ENCODE data around the gene MAP2K1.

MAP2K1 gene

DNA sequence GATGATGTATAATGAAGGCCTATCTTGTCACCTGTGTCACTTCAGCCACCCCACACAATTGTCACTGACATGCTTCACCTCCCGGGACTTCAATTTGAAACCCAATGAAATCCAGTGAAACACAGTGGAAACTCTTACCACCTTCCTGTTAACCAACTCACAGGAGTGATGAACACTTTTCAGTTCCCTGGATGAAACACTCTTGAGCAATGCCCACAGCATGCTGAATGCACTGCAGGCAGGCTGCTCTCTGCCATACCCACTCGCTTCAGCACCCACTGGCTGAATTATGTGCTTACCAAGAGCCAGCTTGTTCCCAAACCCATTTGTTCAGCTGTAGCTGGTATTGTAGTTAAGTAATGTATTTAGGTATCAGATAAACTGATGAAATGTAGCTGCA is 47.0 kb downstream of the MAP2K1 start:
- H3K27me3 ChIP-seq (ENCODE audit: insufficient read depth, low read depth, severe bottlenecking), result no peaks in the 10 kb centered on the region
- DNase-seq, result no peak

DNA sequence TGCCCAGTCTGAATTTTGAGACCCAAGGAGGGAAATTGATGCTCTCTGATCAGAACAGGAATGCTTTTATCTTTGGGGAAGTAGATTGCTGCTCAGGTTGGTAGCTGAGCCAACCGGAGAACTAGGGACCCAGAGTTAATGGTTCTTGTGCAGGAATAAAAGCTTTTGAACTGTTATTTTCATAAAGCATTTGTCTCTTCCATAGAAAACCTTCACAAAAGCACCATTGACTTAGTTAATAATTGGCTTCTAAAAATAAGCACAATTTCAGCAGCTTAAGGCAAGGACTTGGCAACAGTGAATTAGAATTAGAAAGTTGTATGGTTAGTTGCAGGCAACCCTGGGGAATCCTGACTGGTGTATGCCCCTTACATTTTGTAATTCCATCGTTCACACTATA is 53.8 kb downstream of the MAP2K1 start:
- H3K27me3 ChIP-seq (ENCODE audit: insufficient read depth, low read depth, severe bottlenecking), result no peaks in the 10 kb centered on the region
- no peaks in the 10 kb centered on the region for H3K9me3 ChIP-seq (ENCODE audit: severe bottlenecking)
- no peak overlapping the region for H3K4me3 ChIP-seq (ENCODE audit: low read depth, low read length)
- H3K36me3 ChIP-seq, result peaks cover 50% of the 10 kb centered on the region
- TF ChIP-seq, protein P1, sequence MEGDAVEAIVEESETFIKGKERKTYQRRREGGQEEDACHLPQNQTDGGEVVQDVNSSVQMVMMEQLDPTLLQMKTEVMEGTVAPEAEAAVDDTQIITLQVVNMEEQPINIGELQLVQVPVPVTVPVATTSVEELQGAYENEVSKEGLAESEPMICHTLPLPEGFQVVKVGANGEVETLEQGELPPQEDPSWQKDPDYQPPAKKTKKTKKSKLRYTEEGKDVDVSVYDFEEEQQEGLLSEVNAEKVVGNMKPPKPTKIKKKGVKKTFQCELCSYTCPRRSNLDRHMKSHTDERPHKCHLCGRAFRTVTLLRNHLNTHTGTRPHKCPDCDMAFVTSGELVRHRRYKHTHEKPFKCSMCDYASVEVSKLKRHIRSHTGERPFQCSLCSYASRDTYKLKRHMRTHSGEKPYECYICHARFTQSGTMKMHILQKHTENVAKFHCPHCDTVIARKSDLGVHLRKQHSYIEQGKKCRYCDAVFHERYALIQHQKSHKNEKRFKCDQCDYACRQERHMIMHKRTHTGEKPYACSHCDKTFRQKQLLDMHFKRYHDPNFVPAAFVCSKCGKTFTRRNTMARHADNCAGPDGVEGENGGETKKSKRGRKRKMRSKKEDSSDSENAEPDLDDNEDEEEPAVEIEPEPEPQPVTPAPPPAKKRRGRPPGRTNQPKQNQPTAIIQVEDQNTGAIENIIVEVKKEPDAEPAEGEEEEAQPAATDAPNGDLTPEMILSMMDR (IDR thresholded peaks at IDR 0.05; ENCODE audit: low read depth, low read length), result no peak
- no peak for DNase-seq
- H3K27ac ChIP-seq, result no peak overlapping the region

More for the DNA sequence above, 47.0 kb downstream of the MAP2K1 start:
- TF ChIP-seq, protein P1 (IDR thresholded peaks at IDR 0.05; ENCODE audit: low read depth, low read length), result no peak
- Histone ChIP-seq H3K36me3 (peaks cover 21% of the 10 kb centered on the region), H3K27ac (no peak overlapping the region), H3K9me3 (ENCODE audit: severe bottlenecking) (no peaks in the 10 kb centered on the region), H3K4me3 (ENCODE audit: low read depth, low read length) (no peak overlapping the region)

DNA sequence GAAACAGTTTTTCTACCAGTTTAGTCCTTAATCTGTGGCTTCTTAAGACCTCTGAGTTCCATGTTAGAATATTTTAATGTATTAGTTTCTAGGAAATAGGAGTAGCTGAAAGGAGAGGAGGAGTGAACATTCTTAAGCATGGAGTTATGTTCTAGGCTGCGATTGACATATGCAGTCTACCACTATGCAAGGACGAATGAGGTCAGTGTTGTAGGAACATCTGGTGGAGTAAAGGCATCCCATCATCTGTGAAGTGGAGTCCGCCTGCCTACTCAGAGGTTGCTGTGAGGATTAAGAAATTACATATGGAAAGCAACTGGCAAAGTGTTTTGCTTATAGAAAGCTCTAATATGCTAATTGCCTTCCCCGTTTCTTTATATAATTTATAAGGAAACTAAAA is 65.7 kb downstream of the MAP2K1 start:
- Histone ChIP-seq H3K27me3 (ENCODE audit: insufficient read depth, low read depth, severe bottlenecking) (no peaks in the 10 kb centered on the region), H3K4me3 (ENCODE audit: low read depth, low read length) (no peak overlapping the region), H3K27ac (no peak overlapping the region), H3K9me3 (ENCODE audit: severe bottlenecking) (no peaks in the 10 kb centered on the region), H3K36me3 (no peaks in the 10 kb centered on the region)
- DNase-seq, result no peak
- TF ChIP-seq, protein P1 (IDR thresholded peaks at IDR 0.05; ENCODE audit: low read depth, low read length), result no peak

DNA sequence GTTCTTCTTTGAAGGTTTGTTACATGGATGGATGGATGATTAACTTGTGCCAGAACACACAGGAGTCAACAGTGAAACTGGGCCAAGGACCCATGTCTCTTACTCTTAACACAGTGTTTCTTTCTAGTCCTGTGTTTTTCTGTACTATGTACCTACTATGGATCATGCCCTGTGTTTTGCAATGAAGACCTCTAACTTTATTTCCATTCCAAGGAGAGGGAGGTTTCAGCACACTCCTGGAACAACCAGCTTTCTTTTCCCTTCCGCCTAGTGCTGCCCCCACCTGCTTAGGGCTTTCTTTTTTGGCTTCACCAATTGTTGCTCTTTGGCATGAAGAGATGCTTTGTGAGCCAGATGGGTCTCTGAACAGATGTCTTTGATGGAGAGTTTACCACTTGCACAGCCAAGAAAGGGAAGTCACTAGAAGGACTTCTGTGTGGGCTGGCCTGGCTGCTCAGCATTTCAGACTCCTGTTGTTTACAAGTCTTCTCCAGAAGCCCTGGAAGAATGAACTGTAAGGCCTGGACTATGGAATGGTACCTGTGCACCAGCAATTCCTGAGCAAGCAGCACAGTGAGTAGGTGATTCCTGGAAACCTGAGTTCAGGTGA is 66.4 kb downstream of the MAP2K1 start:
- no peak for DNase-seq
- Histone ChIP-seq H3K27ac (no peak overlapping the region), H3K27me3 (ENCODE audit: insufficient read depth, low read depth, severe bottlenecking) (no peaks in the 10 kb centered on the region), H3K36me3 (no peaks in the 10 kb centered on the region), H3K4me3 (ENCODE audit: low read depth, low read length) (no peak overlapping the region), H3K9me3 (ENCODE audit: severe bottlenecking) (no peaks in the 10 kb centered on the region)
- TF ChIP-seq, protein P1 (IDR thresholded peaks at IDR 0.05; ENCODE audit: low read depth, low read length), result no peak

DNA sequence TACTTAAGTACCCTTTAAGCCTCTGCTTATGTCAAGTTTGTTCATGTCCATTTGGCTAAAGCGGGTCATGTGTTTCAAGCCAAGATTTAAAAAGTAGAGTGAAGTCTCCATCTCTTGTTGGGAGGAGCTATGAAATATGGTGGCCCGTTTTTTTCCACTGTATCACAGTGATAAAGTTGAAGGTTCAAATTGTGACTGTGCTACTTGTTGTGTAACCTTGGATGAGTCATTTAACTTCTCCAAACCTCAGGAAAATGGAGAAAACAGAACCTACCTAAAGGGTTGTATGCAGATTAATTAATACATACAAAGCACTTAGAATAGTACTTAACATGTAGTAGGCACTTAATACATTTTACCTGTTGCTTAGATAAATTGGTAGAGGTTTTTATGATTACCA is 67.4 kb downstream of the MAP2K1 start:
- Histone ChIP-seq H3K27me3 (ENCODE audit: insufficient read depth, low read depth, severe bottlenecking) (no peaks in the 10 kb centered on the region), H3K27ac (no peak overlapping the region), H3K4me3 (ENCODE audit: low read depth, low read length) (no peak overlapping the region), H3K36me3 (no peaks in the 10 kb centered on the region), H3K9me3 (ENCODE audit: severe bottlenecking) (no peaks in the 10 kb centered on the region)
- DNase-seq, result no peak
- TF ChIP-seq, protein P1 (IDR thresholded peaks at IDR 0.05; ENCODE audit: low read depth, low read length), result no peak

DNA sequence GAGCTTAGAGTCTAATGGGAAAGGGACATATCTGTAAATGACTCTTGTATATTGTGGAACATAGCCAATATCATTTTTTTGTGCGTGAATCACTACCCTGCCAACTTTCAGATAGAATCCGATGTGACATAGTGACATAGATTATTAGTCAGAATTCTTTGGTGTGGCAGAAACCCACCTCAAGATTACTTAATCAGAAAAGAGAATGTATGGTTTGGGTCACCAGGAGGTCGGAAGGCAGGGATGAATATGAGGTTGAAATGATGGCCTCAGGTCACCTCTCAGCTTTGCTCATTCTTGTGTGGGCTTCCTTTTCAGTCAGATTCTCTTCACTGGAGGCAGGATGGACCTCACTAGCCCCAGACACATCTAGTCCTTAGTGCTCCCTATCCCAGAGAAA is 69.5 kb downstream of the MAP2K1 start:
- H3K36me3 ChIP-seq, result no peaks in the 10 kb centered on the region
- H3K9me3 ChIP-seq (ENCODE audit: severe bottlenecking), result no peaks in the 10 kb centered on the region
- no peaks in the 10 kb centered on the region for H3K27me3 ChIP-seq (ENCODE audit: insufficient read depth, low read depth, severe bottlenecking)
- no peak for DNase-seq
- TF ChIP-seq, protein P1 (IDR thresholded peaks at IDR 0.05; ENCODE audit: low read depth, low read length), result no peak
- no peak overlapping the region for H3K27ac ChIP-seq
- no peak overlapping the region for H3K4me3 ChIP-seq (ENCODE audit: low read depth, low read length)
